CD4-positive, alpha-beta T cell treated with Interleukin-17A for 4 hours (primary cell): ENCODE results near the gene MYPOP.
"Not testable (repeated sequence)": the region's sequence is repeated elsewhere in the genome, so short reads cannot be mapped to it uniquely, and the experiment has no call there.

Experiments
- DNase-seq: peaks from one replicate; pipeline ENCODE4 v3.0.0-alpha.2; 2020; ENCODE audit warnings: mixed read lengths

Gene MYPOP

GRCh38 chr19:45882652-45883585 lies 19.5 kb downstream of the MYPOP start:
- DNase-seq = peak; percentile 85

DNA sequence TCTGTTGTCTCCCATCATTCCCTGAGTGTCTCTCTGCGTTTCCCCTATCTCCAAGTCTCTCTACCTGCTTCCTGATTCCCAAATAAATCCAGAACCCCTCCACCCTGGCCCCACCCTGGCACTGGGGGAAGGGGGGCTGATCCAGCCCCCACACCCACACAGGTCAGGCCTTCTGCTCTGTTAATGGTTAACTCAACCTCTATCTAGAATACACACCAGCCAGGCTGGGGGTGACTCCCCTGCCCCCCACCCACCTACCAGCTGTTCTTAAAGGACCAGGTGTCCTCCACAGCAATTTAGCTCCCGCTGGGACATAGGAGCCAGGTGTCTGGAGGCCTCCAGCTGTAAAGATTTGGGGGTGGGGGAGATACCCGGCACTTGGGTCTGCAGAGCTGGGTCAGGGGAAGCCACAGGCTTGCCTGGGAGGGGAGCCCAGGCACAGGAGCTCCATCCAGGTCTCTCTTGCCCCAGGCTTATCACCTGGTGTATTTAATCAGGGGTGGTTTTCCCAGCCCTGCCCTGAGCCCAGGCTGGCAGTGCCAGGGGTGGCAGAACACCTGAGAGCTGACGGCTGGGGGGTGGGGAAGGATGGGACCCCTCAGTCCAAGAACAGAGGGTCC lies 20.4 kb downstream of the MYPOP start:
- DNase-seq = no peak

DNA sequence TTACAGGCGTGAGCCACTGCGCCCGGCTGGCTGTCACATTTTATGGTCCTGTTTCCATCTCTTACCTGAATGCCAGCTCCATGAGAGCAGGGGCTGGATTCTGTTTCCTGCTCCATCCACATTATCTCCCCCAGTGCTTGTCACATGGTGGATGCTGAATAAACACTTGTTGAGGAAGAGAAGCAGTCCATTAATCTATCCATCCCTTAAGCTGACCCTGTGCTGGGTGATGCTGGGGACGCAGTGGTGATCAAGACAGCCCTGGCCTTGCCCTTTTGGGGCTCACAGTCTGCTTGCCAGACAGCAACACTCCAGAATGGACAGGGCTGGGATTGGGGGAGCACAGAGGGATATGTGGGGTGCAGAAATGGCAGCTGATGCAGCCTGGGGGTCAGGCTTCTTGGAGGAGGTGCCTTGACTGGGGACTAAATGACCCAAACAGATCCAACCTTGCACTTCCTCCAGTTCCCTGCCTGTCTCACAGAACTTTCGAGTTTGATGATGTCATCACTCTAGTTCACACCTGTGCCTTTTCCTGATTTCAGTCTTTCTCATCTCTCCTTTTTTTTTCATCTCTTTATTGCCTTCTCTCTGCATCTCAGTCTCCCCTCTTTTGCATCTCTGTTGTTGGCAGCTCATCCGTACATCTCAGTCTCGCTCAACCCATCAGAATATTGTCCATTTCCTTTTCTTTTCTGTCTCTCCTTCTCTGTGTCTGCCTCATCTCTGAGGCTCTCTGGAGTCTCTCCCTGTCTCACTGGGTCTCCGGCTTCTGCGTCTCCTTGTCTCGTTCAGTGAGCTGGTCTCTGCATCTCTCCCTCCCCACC lies 21.1 kb downstream of the MYPOP start:
- no peak for DNase-seq

DNA sequence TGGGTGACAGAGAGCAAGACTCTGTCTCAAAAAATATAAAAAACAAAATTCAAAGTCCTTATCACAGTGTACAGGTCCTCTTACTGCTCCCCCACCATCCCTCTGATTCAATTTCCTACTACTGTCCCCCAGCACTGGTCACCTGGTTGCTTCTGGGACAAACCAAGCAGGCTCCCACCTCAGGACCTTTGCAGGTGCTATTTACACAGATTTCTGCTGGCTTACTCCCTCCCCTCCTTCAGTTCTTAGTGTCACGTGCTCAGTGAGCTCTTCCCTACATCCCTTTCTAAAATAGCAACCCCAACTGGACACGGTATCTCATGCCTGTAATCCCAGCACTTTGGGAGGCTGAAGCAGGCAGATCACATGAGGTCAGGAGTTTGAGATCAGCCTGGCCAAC lies 22.4 kb downstream of the MYPOP start:
- no peak for DNase-seq

DNA sequence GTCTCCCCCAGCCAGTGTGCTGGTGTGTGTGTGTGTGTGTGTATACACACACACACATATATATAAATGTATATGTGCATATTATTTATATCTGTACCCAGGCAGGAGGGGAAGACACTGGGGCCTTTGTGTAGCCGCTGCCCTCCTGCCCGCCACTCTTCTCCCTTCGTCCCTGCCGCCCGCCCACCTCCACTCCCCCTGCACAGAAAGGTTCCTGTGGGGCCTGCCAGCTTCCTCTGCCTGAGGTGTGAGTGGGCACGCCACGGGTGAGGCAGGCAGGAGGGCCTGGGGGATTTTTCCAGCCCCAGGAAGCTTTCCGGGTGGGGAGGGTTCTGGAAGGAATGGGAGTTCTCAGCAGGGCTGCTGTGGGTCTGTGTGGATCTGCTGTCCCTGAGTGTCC lies 23.4 kb downstream of the MYPOP start:
- no peak for DNase-seq

GRCh38 chr19:45878043-45878794 lies 24.2 kb downstream of the MYPOP start:
- DNase-seq = no peak

DNA sequence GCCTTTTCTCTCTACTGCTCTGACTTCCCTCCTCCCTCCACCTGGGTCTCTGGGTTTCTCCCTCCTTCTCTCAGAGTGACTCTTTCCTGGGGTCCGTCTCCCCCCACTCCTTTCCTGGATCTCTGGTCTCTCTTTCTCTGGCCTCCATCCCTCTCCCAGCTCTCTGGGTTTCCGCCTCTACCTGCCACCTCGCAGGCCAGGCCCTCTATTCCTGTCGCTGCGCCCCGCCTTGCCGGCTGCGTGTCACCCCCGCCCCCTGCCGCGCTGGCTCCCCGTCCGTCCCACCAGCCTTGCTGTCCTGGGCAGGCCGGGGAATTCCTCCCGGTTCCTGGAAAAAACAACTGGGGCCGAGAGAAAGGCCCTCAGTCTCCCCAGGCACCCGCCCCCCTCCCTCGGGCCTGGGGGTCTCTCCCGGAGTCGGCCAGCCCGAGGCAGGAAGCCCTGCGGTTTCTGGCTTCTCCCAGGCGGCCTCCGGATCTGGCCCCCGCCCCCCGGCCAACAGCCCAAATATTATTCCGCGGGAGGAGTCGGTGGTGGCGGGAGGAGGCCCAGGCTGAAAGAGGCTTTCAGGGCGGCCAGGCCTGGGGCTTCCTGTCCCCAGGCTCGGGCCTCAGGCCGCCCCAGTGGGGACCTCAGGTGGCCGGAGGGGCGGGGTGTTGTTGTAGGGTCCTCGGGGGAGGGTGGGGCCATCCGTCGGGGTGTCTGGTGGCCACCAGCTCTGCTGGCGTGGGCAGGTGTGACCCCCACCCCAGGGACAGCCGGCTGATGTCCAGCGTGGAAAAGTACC lies 25.8 kb downstream of the MYPOP start:
- DNase-seq = peak; percentile 42

- DNase-seq = no peak
Measured at GRCh38 chr19:45876161-45876410, 26.3 kb downstream of the MYPOP start.

- DNase-seq = no peak
Measured at GRCh38 chr19:45874620-45874966, 27.8 kb downstream of the MYPOP start.

- no peak for DNase-seq
Measured at GRCh38 chr19:45873219-45873772, 29.1 kb downstream of the MYPOP start.

DNA sequence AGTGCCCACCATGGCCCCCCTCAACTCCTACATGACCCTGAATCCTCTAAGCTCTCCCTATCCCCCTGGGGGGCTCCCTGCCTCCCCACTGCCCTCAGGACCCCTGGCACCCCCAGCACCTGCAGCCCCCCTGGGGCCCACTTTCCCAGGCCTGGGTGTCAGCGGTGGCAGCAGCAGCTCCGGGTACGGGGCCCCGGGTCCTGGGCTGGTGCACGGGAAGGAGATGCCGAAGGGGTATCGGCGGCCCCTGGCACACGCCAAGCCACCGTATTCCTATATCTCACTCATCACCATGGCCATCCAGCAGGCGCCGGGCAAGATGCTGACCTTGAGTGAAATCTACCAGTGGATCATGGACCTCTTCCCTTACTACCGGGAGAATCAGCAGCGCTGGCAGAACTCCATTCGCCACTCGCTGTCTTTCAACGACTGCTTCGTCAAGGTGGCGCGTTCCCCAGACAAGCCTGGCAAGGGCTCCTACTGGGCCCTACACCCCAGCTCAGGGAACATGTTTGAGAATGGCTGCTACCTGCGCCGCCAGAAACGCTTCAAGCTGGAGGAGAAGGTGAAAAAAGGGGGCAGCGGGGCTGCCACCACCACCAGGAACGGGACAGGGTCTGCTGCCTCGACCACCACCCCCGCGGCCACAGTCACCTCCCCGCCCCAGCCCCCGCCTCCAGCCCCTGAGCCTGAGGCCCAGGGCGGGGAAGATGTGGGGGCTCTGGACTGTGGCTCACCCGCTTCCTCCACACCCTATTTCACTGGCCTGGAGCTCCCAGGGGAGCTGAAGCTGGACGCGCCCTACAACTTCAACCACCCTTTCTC lies 30.1 kb downstream of the MYPOP start:
- no peak for DNase-seq

- no peak for DNase-seq
Measured at GRCh38 chr19:45870798-45871197, 31.6 kb downstream of the MYPOP start.

GRCh38 chr19:45867241-45867640 lies 35.2 kb downstream of the MYPOP start:
- DNase-seq = not testable (repeated sequence)

- no peak for DNase-seq
Measured at GRCh38 chr19:45866400-45867176, 35.8 kb downstream of the MYPOP start.

- no peak for DNase-seq
Measured at GRCh38 chr19:45865269-45865948, 37.0 kb downstream of the MYPOP start.

GRCh38 chr19:45864629-45865082 lies 37.8 kb downstream of the MYPOP start:
- DNase-seq = no peak

DNA sequence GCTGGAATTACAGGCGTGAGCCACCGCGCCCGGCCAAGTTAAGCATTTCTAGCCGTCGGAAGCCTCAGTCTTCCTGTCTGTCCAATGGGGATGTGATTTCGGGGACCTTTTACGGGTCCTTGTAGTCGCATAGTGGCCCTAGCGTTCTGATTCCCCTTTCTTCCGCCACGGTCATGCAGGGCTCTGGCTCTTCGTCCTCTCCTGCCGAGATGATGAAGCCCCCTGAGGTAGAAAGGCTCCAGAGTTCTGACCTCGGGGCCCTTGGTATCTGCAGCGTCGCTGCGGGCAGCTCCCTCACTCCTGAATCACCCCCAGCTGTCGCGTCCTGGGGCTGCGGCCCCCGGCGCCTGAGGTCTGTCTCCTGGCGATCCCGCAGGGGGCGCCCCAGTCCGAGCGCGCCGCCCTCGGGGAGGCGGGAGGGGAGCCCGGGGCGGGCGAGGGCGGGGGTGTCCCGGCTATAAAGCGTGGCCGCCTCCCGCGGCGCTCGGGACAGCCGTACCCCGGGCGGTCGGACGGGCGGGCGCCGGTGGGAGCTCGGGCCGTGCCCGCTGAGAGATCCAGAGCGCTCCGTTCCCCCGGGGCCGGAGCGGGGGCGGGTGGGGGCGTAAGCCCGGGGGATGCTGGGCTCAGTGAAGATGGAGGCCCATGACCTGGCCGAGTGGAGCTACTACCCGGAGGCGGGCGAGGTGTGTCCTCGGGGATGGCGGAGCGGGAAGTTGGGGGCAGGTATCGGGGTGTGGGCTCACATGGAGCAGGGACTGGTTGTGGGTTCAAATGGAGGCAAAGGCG lies 38.4 kb downstream of the MYPOP start, which contains the start of gene FOXA3:
Gene FOXA3, plus strand, starts transcription at position 487 of the 789 bp plus-strand sequence. Its CDS starts 131 bp downstream, at position 618.
- DNase-seq = peak; percentile 69

DNA sequence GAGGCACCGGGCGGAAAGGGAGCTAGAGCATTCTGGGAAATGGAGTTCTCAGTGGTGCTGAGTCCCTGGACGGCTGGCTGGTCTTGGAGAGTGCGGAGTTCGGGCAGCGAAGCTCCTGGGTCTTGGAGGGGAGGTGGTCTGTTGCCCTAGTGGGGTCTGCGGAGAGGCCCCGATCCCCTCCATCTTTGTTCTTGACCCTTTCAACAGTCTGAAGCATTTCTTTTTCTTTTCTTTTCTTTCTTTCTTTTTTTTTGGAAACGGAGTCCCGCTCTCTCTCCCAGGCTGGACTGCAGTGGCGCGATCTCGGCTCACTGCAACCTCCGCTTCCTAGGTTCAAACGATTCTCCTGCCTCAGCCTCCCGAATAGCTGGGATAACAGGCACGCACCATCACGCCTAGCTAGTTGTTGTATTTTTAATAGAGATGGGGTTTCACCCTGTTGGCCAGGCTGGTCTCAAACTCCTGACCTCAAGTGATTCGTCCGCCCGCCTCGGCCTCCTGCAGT lies 39.0 kb downstream of the MYPOP start:
- no peak for DNase-seq
